HCT116 (cell line): ENCODE results near the gene VSIG2. TPM values are rescaled to one million over a fixed set of nuclear protein-coding genes. Genes with fewer than 3 reads are reported as not detected.

Source experiments
- ATAC-seq: fragments of 200-7000 bp; cut with Tn5 transposase; 2 replicates; pipeline ENCODE4 v1.9.1; 2020; ENCODE audit warnings: mild to moderate bottlenecking, moderate library complexity
- BruUV-seq: library from RNA; stranded (reverse); fragments of 400-500 nt; replicated peaks from 2 replicates; lab custom pipeline; 2021; lab: Mats Ljungman, UMichigan
- CTCF ChIA-PET: fragments of 300-600 bp; sonication (Branson Sonifier 250); formaldehyde crosslinking; loops from one replicate; lab custom pipeline; 2021; ENCODE audit warnings: antibody characterized with exemption; lab: Charles Lee
- POLR2A ChIA-PET: fragments of 300-600, 350-600 bp; sonication (Branson Sonifier 250); formaldehyde crosslinking; loops from one replicate; lab custom pipeline; 2021; ENCODE audit warnings: antibody characterized with exemption; lab: Charles Lee
- RAD21 ChIA-PET, 2 experiments: fragments of 300-600 bp; sonication (Branson Sonifier 250); formaldehyde crosslinking; loops; one replicate each; lab custom pipeline; 2023; ENCODE audit warnings: low total read pairs in 2 of 2; ENCODE audit not compliant: uncharacterized antibody in 2 of 2, unreplicated experiment in 2 of 2, low non-redundant PET in 1 of 2; lab: Charles Lee
- DNase-seq: peaks from one replicate; pipeline ENCODE4 v3.0.0-alpha.2; 2010; ENCODE audit warnings: low read depth, low spot score
- H2AFZ ChIP-seq: fragments of 200-600 bp; shearing (Covaris generic), sonication (generic); 2 replicates; pipeline ENCODE4 v1.6.1; 2017; ENCODE audit warnings: low read depth, mixed run types, mixed read lengths, antibody characterized with exemption, low read length; ENCODE audit not compliant: poor library complexity, severe bottlenecking
- H3K27ac ChIP-seq: 2 replicates; pipeline ENCODE4 v1.5.1; 2012; ENCODE audit warnings: low read depth, low read length
- H3K27me3 ChIP-seq: fragments of 200-600 bp; sonication (generic); 2 replicates; pipeline ENCODE4 v1.6.1; 2016; ENCODE audit warnings: mixed run types, low read length, mixed read lengths; ENCODE audit not compliant: insufficient read depth
- H3K36me3 ChIP-seq, 2 experiments: fragments of 200-500 bp in 1 of 2; fragments of 200-600 bp in 1 of 2; sonication (Bioruptor generic) in 1 of 2; sonication (generic) in 1 of 2; 2 replicates each; pipeline versions ENCODE4 v1.5.1 to v1.6.1; 2014 to 2016; ENCODE audit warnings: low read length in 2 of 2, inconsistent platforms in 1 of 2, mixed read lengths in 1 of 2, mixed run types in 1 of 2; ENCODE audit not compliant: insufficient read depth in 2 of 2, control insufficient read depth in 1 of 2
- H3K4me1 ChIP-seq, 2 experiments: fragments of 200-600 bp in 1 of 2; sonication (generic) in 1 of 2; 2 replicates each; pipeline versions ENCODE4 v1.5.1 to v1.6.1; 2012 to 2017; ENCODE audit warnings: low read length in 2 of 2, inconsistent platforms in 1 of 2, mild to moderate bottlenecking in 1 of 2, mixed read lengths in 1 of 2, mixed run types in 1 of 2, moderate library complexity in 1 of 2; ENCODE audit not compliant: insufficient read depth in 2 of 2, control insufficient read depth in 1 of 2
- H3K4me2 ChIP-seq: fragments of 200-600 bp; sonication (generic); 2 replicates; pipeline ENCODE4 v1.6.1; 2017; ENCODE audit warnings: mixed run types, low read length, mixed read lengths
- H3K4me3 ChIP-seq, 2 experiments: fragments of 200-600 bp in 1 of 2; sonication (generic) in 1 of 2; replicated peaks in 1 of 2; 2 replicates each; pipeline ENCODE4 v1.5.1; 2011 to 2016; ENCODE audit warnings: low read length in 2 of 2, control low read depth in 1 of 2, low read depth in 1 of 2, mild to moderate bottlenecking in 1 of 2, mixed read lengths in 1 of 2, mixed run types in 1 of 2
- H3K79me2 ChIP-seq: fragments of 200-600 bp; sonication (generic); 2 replicates; pipeline ENCODE4 v1.6.1; 2017; ENCODE audit warnings: mild to moderate bottlenecking, mixed run types, low read length, moderate library complexity, mixed read lengths; ENCODE audit not compliant: insufficient read depth
- H3K9ac ChIP-seq: fragments of 200-600 bp; sonication (generic); 2 replicates; pipeline ENCODE4 v1.6.1; 2016; ENCODE audit warnings: low read length, mixed read lengths
- H3K9me2 ChIP-seq: fragments of 200-600 bp; sonication (generic), shearing (Covaris generic); 2 replicates; pipeline ENCODE4 v1.6.1; 2017; ENCODE audit warnings: mixed run types, mild to moderate bottlenecking, moderate library complexity; ENCODE audit not compliant: insufficient read depth
- H3K9me3 ChIP-seq, 2 experiments: fragments of 200-500 bp in 1 of 2; fragments of 200-600 bp in 1 of 2; sonication (Bioruptor generic) in 1 of 2; sonication (generic) in 1 of 2; 2 replicates each; pipeline ENCODE4 v1.6.1; 2014 to 2017; ENCODE audit warnings: low read length in 2 of 2, mixed read lengths in 2 of 2, inconsistent platforms in 1 of 2, low read depth in 1 of 2, mild to moderate bottlenecking in 1 of 2, mixed run types in 1 of 2, moderate library complexity in 1 of 2; ENCODE audit not compliant: control insufficient read depth in 1 of 2, insufficient read depth in 1 of 2
- H4K20me1 ChIP-seq: fragments of 200-600 bp; sonication (generic), shearing (Covaris generic); 2 replicates; pipeline ENCODE4 v1.6.1; 2017; ENCODE audit warnings: mixed run types, mild to moderate bottlenecking, moderate library complexity; ENCODE audit not compliant: insufficient read depth
- CBX3 ChIP-seq: IDR thresholded peaks from 2 replicates; pipeline ENCODE4 v1.6.1; 2012; ENCODE audit warnings: low read depth
- JUND ChIP-seq: IDR thresholded peaks from 2 replicates; pipeline ENCODE4 v1.6.1; 2012
- POLR2AphosphoS5 ChIP-seq: IDR thresholded peaks from 2 replicates; pipeline ENCODE4 v1.6.1; 2011; ENCODE audit warnings: mild to moderate bottlenecking, low read depth, low read length, moderate library complexity
- RAD21 ChIP-seq: IDR thresholded peaks from 2 replicates; pipeline ENCODE4 v1.6.1; 2012; ENCODE audit warnings: low read depth, mild to moderate bottlenecking
- YY1 ChIP-seq: IDR thresholded peaks from 2 replicates; pipeline ENCODE4 v1.6.1; 2011; ENCODE audit warnings: low read length, low read depth, moderate library complexity, mild to moderate bottlenecking; ENCODE audit not compliant: insufficient replicate concordance; ENCODE audit errors: extremely low read depth
- intact Hi-C: fragments of 100-400 bp; cut with micrococcal nuclease; formaldehyde crosslinking; loops from 2 replicates; pipeline ENCODE4 v1.10.0; 2022
- total RNA-seq: library from RNA; stranded (reverse); gene quantifications from one replicate; pipeline ENCODE4 v1.2.1, GENCODE V29; 2021; ENCODE audit not compliant: unreplicated experiment
- TF ChIP-seq, protein P1 (sequence below): IDR thresholded peaks from 2 replicates; pipeline ENCODE4 v1.6.1; 2012; ENCODE audit warnings: low read depth
- TF ChIP-seq, protein P2 (sequence below): IDR thresholded peaks from 2 replicates; pipeline ENCODE4 v1.6.1; 2012
- TF ChIP-seq, protein P3 (sequence below), 3 experiments: fragments of 200-600 bp in 1 of 3; sonication (generic) in 1 of 3; IDR thresholded peaks in 2 of 3; conservative IDR thresholded peaks in 1 of 3; 2 replicates each; pipeline ENCODE4 v1.5.1; 2012 to 2017; ENCODE audit warnings: low read depth in 2 of 3, low read length in 2 of 3, antibody characterized with exemption in 1 of 3, borderline replicate concordance in 1 of 3, control low read depth in 1 of 3, mild to moderate bottlenecking in 1 of 3, mixed read lengths in 1 of 3, mixed run types in 1 of 3, moderate library complexity in 1 of 3; ENCODE audit not compliant: insufficient read depth in 1 of 3

VSIG2 gene
- total RNA-seq, 1 experiment from 2014 or later, result not detected

DNA sequence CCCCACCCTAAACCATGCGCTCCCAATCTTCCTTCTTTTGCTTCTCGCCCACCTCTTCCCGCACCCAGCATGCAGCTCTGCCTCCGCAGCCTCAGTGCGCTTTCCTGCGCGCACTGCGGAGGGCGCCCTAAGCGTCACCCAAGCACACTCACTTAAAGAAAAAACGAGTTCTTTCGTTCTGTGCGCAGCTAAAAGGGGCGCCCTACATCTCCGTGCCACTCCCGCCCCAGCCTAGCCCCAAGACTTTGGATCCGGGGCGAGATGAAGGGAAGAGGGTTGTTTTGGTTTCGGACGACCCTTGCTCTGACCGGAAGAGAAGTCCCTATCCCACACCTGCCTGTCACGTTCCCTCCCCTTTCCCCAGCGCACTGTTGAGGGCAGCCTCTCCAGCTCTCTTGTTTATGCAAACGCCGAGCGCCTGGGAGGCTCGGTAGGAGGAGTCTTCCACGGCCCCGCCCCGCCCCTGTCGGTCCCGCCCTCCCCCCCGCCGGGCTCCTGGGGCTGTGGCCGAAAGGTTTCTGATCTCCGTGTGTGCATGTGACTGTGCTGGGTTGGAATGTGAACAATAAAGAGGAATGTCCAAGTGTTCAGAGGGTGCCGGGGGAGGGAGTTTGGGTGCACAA lies 5.3 kb downstream of the VSIG2 start:
- ATAC-seq (peak; percentile 89), DNase-seq (peak; percentile 82)
- ChIA-PET RAD21 (interaction anchor here (0.8 to 1.0 kb wide), 2 partner anchors 16 to 78 kb away, joined by 3 to 4 read pairs; partner anchors contain the start of gene ESAM (in 1 of the 2)), CTCF (interaction anchor here (1.0 to 2.0 kb wide), 9 partner anchors 12 to 102 kb away, joined by 3 to 13 read pairs (median 4); partner anchors contain the start of genes ESAM, SIAE and SPA17), POLR2A (interaction anchor here (0.8 to 1.3 kb wide), 2 partner anchors 12 to 17 kb away, joined by 3 to 5 read pairs; no protein-coding TSS in a partner anchor)
- peak overlapping the region; percentile 56 for H3K9ac ChIP-seq
- H3K27ac ChIP-seq, result peak overlapping the region; percentile 56
- no peaks in the 10 kb centered on the region for H3K9me2 ChIP-seq
- TF ChIP-seq, protein P1, sequence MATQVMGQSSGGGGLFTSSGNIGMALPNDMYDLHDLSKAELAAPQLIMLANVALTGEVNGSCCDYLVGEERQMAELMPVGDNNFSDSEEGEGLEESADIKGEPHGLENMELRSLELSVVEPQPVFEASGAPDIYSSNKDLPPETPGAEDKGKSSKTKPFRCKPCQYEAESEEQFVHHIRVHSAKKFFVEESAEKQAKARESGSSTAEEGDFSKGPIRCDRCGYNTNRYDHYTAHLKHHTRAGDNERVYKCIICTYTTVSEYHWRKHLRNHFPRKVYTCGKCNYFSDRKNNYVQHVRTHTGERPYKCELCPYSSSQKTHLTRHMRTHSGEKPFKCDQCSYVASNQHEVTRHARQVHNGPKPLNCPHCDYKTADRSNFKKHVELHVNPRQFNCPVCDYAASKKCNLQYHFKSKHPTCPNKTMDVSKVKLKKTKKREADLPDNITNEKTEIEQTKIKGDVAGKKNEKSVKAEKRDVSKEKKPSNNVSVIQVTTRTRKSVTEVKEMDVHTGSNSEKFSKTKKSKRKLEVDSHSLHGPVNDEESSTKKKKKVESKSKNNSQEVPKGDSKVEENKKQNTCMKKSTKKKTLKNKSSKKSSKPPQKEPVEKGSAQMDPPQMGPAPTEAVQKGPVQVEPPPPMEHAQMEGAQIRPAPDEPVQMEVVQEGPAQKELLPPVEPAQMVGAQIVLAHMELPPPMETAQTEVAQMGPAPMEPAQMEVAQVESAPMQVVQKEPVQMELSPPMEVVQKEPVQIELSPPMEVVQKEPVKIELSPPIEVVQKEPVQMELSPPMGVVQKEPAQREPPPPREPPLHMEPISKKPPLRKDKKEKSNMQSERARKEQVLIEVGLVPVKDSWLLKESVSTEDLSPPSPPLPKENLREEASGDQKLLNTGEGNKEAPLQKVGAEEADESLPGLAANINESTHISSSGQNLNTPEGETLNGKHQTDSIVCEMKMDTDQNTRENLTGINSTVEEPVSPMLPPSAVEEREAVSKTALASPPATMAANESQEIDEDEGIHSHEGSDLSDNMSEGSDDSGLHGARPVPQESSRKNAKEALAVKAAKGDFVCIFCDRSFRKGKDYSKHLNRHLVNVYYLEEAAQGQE, result no peak
- peak; percentile 41 for TF ChIP-seq YY1
- peak; percentile 47 for TF ChIP-seq RAD21
- TF ChIP-seq CBX3, result peak; percentile 29
- TF ChIP-seq, protein P2, sequence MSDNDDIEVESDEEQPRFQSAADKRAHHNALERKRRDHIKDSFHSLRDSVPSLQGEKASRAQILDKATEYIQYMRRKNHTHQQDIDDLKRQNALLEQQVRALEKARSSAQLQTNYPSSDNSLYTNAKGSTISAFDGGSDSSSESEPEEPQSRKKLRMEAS, result peak; percentile 44
- no peak for TF ChIP-seq JUND
- TF ChIP-seq, protein P3, sequence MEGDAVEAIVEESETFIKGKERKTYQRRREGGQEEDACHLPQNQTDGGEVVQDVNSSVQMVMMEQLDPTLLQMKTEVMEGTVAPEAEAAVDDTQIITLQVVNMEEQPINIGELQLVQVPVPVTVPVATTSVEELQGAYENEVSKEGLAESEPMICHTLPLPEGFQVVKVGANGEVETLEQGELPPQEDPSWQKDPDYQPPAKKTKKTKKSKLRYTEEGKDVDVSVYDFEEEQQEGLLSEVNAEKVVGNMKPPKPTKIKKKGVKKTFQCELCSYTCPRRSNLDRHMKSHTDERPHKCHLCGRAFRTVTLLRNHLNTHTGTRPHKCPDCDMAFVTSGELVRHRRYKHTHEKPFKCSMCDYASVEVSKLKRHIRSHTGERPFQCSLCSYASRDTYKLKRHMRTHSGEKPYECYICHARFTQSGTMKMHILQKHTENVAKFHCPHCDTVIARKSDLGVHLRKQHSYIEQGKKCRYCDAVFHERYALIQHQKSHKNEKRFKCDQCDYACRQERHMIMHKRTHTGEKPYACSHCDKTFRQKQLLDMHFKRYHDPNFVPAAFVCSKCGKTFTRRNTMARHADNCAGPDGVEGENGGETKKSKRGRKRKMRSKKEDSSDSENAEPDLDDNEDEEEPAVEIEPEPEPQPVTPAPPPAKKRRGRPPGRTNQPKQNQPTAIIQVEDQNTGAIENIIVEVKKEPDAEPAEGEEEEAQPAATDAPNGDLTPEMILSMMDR (IDR thresholded peaks at IDR 0.05 in 2 of 3, conservative IDR thresholded peaks at IDR 0.05 in 1 of 3; ENCODE audit: borderline replicate concordance in 1 of 3, insufficient read depth in 1 of 3, low read depth in 2 of 3, low read length in 2 of 3), result peak; percentile 55 to 70 (median 66); a peak in 5 of 6 replicates
- peak; percentile 64 for TF ChIP-seq POLR2AphosphoS5
- H3K36me3 ChIP-seq, result no peaks in the 10 kb centered on the region
- H3K4me1 ChIP-seq, result peaks cover 10 to 36% of the 10 kb centered on the region in 2 experiments
- no peaks in the 10 kb centered on the region for H4K20me1 ChIP-seq
- no peaks in the 10 kb centered on the region for H3K79me2 ChIP-seq
- H3K9me3 ChIP-seq, result no peaks in the 10 kb centered on the region
- intact Hi-C loops, result loop anchor here (1.0 to 2.0 kb wide), 2 partner anchors 12 to 16 kb away; partner anchors contain the start of gene ESAM
- BruUV-seq, result TSS peak; percentile 25
- peak overlapping the region; percentile 98 for H3K4me2 ChIP-seq
- no peaks in the 10 kb centered on the region for H3K27me3 ChIP-seq
- peak overlapping the region; percentile 48 for H2AFZ ChIP-seq
- H3K4me3 ChIP-seq, result peak overlapping the region; percentile 56 to 63
